ENCODE results near the gene PKM.

The PKM gene

DNA sequence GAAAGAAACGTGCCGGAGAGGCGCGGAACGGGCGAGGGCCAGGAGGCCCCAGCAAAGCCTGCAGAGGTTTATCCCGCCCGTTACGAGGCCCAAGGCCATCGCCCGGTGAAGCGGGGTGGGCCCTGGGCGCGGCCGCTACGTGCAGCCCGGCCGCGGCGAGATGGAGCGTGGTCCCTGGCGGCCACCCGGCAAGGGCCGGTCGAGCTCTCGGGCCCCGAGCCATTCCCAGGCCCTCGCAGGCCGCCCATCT lies 1.1 kb downstream of the PKM start:
- H3K18ac ChIP-seq (ENCODE audit: low read depth in 1 of 2, low read length in 2 of 2) = peak overlapping the region; percentile 93 to 98
- peak overlapping the region; percentile 98 for H3K27ac ChIP-seq (ENCODE audit: low read length, poor library complexity, severe bottlenecking)
- no peaks in the 10 kb centered on the region for H3K27me3 ChIP-seq (ENCODE audit: control insufficient read depth in 1 of 2, insufficient read depth in 1 of 2, low read length in 2 of 2)
- H3K9ac ChIP-seq (ENCODE audit: low read length) = peak overlapping the region; percentile 99
- peak overlapping the region in 1 of 2 experiments; percentile 96 for H3K14ac ChIP-seq (ENCODE audit: low read length in 2 of 2)
- no peak for DNase-seq
- no peak overlapping the region for H2AFZ ChIP-seq (ENCODE audit: low read depth, low read length)
- H2BK5ac ChIP-seq (ENCODE audit: low read depth, low read length, poor library complexity, severe bottlenecking) = peak overlapping the region; percentile 95
- peak overlapping the region; percentile 84 for H2BK15ac ChIP-seq (ENCODE audit: low read depth, poor library complexity, severe bottlenecking)
- peak overlapping the region; percentile 91 to 98 for H3K4me3 ChIP-seq (ENCODE audit: insufficient read depth in 1 of 2, low read depth in 1 of 2, low read length in 2 of 2)
- H2BK12ac ChIP-seq (ENCODE audit: low read length in 2 of 2) = peak overlapping the region in 1 of 2 experiments; percentile 64
- peaks cover 7% of the 10 kb centered on the region for H3K79me1 ChIP-seq (replicated peaks; ENCODE audit: low read length, poor library complexity, severe bottlenecking)
- H3K23ac ChIP-seq (ENCODE audit: low read length in 2 of 2) = peak overlapping the region; percentile 70 to 99
- peak overlapping the region; percentile 94 for H4K91ac ChIP-seq (ENCODE audit: low read length)
- H4K8ac ChIP-seq (ENCODE audit: low read length) = peak overlapping the region; percentile 85
- H2AK5ac ChIP-seq (ENCODE audit: low read length, severe bottlenecking) = peak overlapping the region; percentile 41
- peaks cover 13% of the 10 kb centered on the region for H3K4me1 ChIP-seq (ENCODE audit: control insufficient read depth, insufficient read depth, low read depth, low read length)
- 1% methylated on average over 17 of the region's 29 CpGs for WGBS
- no peaks in the 10 kb centered on the region for H3K9me3 ChIP-seq (ENCODE audit: control insufficient read depth, low read length)
- H3K4me2 ChIP-seq (ENCODE audit: low read length, poor library complexity, severe bottlenecking) = peak overlapping the region; percentile 80
- peaks cover 0 to 9% of the 10 kb centered on the region in 2 experiments for H3K36me3 ChIP-seq (ENCODE audit: control insufficient read depth in 1 of 2, insufficient read depth in 2 of 2, low read depth in 1 of 2, low read length in 2 of 2)
- H2BK120ac ChIP-seq (ENCODE audit: low read depth, low read length) = peak overlapping the region; percentile 98
- peak overlapping the region; percentile 97 for H3K4ac ChIP-seq (ENCODE audit: low read depth in 1 of 2, low read length in 2 of 2)

DNA sequence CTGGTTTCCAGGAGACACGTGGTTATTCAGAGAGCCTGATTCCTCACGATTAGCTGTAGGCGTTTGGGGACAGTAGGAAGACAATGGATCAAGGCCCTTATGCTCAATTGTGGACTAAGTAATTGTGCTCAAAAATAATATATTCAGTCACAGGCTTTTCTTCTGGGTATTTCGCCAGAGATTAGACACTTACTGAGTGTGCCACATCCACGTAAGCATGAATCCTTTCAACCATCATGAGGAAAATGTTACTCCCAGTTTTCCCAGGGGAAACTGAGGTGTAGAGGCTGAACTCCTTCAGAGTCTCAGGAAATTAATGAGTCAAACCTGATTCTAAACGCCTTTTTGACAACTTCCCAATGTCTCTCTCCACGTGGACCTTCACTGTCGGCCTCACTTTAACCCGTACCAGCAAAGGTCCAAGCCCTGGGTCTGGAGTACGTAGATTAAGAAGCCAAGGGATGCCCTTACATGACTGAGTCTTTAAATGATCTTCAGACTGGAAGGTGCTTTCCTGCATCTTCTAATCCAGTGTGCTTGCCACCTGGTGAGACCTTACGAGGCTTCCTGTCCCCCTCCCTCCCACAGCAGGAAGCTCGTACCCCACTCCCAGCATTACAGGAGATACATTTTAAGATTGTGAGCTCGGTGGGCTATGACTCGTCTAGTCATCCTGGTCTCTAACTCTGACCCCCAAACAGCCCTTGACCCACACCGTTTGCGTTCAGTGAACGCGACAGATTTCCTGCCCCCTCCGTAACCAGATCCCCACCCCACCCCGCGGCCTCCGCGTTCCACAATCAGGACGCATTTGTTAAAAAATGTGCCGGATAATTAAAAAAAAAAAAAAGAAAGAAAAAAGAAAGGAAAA lies 1.7 kb downstream of the PKM start:
- no peaks in the 10 kb centered on the region for H3K27me3 ChIP-seq (ENCODE audit: control insufficient read depth in 1 of 2, insufficient read depth in 1 of 2, low read length in 2 of 2)
- H3K23ac ChIP-seq (ENCODE audit: low read length in 2 of 2) = peak overlapping the region in 1 of 2 experiments; percentile 99
- peak overlapping the region; percentile 95 for H2BK5ac ChIP-seq (ENCODE audit: low read depth, low read length, poor library complexity, severe bottlenecking)
- H2BK12ac ChIP-seq (ENCODE audit: low read length in 2 of 2) = peak overlapping the region in 1 of 2 experiments; percentile 57
- peak; percentile 70 for DNase-seq
- peaks cover 4 to 13% of the 10 kb centered on the region in 2 experiments for H3K36me3 ChIP-seq (ENCODE audit: control insufficient read depth in 1 of 2, insufficient read depth in 2 of 2, low read depth in 1 of 2, low read length in 2 of 2)
- peaks cover 15% of the 10 kb centered on the region for H3K4me1 ChIP-seq (ENCODE audit: control insufficient read depth, insufficient read depth, low read depth, low read length)
- H2BK120ac ChIP-seq (ENCODE audit: low read depth, low read length) = peak overlapping the region; percentile 98
- H2AK5ac ChIP-seq (ENCODE audit: low read length, severe bottlenecking) = peak overlapping the region; percentile 5
- no peaks in the 10 kb centered on the region for H3K9me3 ChIP-seq (ENCODE audit: control insufficient read depth, low read length)
- 6% methylated on average over 18 of the region's 25 CpGs for WGBS
- H3K79me1 ChIP-seq (replicated peaks; ENCODE audit: low read length, poor library complexity, severe bottlenecking) = peaks cover 7% of the 10 kb centered on the region
- no peak overlapping the region for H2AFZ ChIP-seq (ENCODE audit: low read depth, low read length)
- H4K91ac ChIP-seq (ENCODE audit: low read length) = no peak overlapping the region
- H3K14ac ChIP-seq (ENCODE audit: low read length in 2 of 2) = peak overlapping the region in 1 of 2 experiments; percentile 96
- peak overlapping the region; percentile 99 for H3K9ac ChIP-seq (ENCODE audit: low read length)
- H3K4me3 ChIP-seq (ENCODE audit: insufficient read depth in 1 of 2, low read depth in 1 of 2, low read length in 2 of 2) = peak overlapping the region; percentile 91 to 98
- peak overlapping the region; percentile 93 to 94 for H3K18ac ChIP-seq (ENCODE audit: low read depth in 1 of 2, low read length in 2 of 2)
- peak overlapping the region; percentile 80 for H3K4me2 ChIP-seq (ENCODE audit: low read length, poor library complexity, severe bottlenecking)
- H3K27ac ChIP-seq (ENCODE audit: low read length, poor library complexity, severe bottlenecking) = peak overlapping the region; percentile 98
- no peak overlapping the region for H2BK15ac ChIP-seq (ENCODE audit: low read depth, poor library complexity, severe bottlenecking)
- peak overlapping the region in 1 of 2 experiments; percentile 97 for H3K4ac ChIP-seq (ENCODE audit: low read depth in 1 of 2, low read length in 2 of 2)
- no peak overlapping the region for H4K8ac ChIP-seq (ENCODE audit: low read length)

DNA sequence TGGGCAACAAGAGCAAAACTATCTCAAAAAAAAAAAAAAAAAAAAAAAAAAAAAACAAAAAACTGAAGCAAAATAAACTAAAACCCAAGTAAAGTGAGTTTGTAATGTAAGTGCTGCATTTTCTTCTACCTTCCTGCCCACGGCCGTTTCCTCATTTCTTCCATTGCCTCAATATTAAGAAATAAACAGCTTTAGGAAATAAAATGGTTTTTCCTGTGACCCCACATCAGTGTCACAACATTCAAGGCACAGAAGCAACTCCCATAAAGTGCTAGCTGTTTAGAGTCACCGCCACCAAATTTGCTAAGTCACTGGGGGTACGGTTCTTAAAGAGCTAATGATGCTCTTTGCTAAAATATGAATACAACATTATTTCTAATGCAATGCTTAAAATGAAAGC lies 3.3 kb downstream of the PKM start:
- Histone ChIP-seq H3K23ac (ENCODE audit: low read length in 2 of 2) (no peak overlapping the region), H3K4me2 (ENCODE audit: low read length, poor library complexity, severe bottlenecking) (peak overlapping the region; percentile 80), H4K91ac (ENCODE audit: low read length) (no peak overlapping the region), H2BK15ac (ENCODE audit: low read depth, poor library complexity, severe bottlenecking) (no peak overlapping the region), H4K8ac (ENCODE audit: low read length) (no peak overlapping the region), H2BK120ac (ENCODE audit: low read depth, low read length) (no peak overlapping the region), H2BK5ac (ENCODE audit: low read depth, low read length, poor library complexity, severe bottlenecking) (peak overlapping the region; percentile 8), H3K27me3 (ENCODE audit: control insufficient read depth in 1 of 2, insufficient read depth in 1 of 2, low read length in 2 of 2) (no peaks in the 10 kb centered on the region), H3K14ac (ENCODE audit: low read length in 2 of 2) (no peak overlapping the region), H3K4ac (ENCODE audit: low read depth in 1 of 2, low read length in 2 of 2) (no peak overlapping the region), H3K9ac (ENCODE audit: low read length) (peak overlapping the region; percentile 99), H3K9me3 (ENCODE audit: control insufficient read depth, low read length) (no peaks in the 10 kb centered on the region), H2BK12ac (ENCODE audit: low read length in 2 of 2) (peak overlapping the region in 1 of 2 experiments; percentile 22), H3K27ac (ENCODE audit: low read length, poor library complexity, severe bottlenecking) (peak overlapping the region; percentile 98), H2AK5ac (ENCODE audit: low read length, severe bottlenecking) (no peak overlapping the region), H3K18ac (ENCODE audit: low read depth in 1 of 2, low read length in 2 of 2) (no peak overlapping the region), H3K4me1 (ENCODE audit: control insufficient read depth, insufficient read depth, low read depth, low read length) (peaks cover 21% of the 10 kb centered on the region), H2AFZ (ENCODE audit: low read depth, low read length) (no peak overlapping the region), H3K4me3 (ENCODE audit: insufficient read depth in 1 of 2, low read depth in 1 of 2, low read length in 2 of 2) (peak overlapping the region in 1 of 2 experiments; percentile 98), H3K79me1 (replicated peaks; ENCODE audit: low read length, poor library complexity, severe bottlenecking) (no peaks in the 10 kb centered on the region), H3K36me3 (ENCODE audit: control insufficient read depth in 1 of 2, insufficient read depth in 2 of 2, low read depth in 1 of 2, low read length in 2 of 2) (peaks cover 13 to 27% of the 10 kb centered on the region in 2 experiments)
- 58% methylated on average over 3 of the region's 4 CpGs for WGBS
- DNase-seq = peak; percentile 51

DNA sequence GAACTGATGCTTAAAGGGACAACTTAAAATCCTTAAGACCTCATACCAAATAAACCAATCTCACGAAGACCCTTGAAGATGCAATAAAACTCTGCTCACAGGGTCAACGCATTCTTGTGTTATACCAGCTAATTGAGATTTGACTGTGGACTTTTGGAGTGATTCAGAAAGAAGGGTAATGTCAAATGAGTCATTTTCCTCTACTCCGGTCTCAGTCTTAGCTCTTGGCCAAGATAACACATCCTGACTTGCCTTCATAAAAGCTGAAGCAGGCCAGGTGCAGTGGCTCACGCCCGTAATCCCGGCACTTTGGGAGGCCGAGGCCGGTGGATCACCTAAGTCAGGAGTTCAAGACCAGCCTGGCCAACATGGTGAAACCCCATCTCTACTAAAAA lies 3.8 kb downstream of the PKM start:
- 9% methylated on average over 8 of the region's 8 CpGs for WGBS
- Histone ChIP-seq H3K9ac (ENCODE audit: low read length) (peak overlapping the region; percentile 99), H2AFZ (ENCODE audit: low read depth, low read length) (no peak overlapping the region), H4K8ac (ENCODE audit: low read length) (no peak overlapping the region), H3K9me3 (ENCODE audit: control insufficient read depth, low read length) (no peaks in the 10 kb centered on the region), H2AK5ac (ENCODE audit: low read length, severe bottlenecking) (no peak overlapping the region), H3K4me3 (ENCODE audit: insufficient read depth in 1 of 2, low read depth in 1 of 2, low read length in 2 of 2) (peak overlapping the region in 1 of 2 experiments; percentile 98), H2BK12ac (ENCODE audit: low read length in 2 of 2) (no peak overlapping the region), H3K79me1 (replicated peaks; ENCODE audit: low read length, poor library complexity, severe bottlenecking) (no peaks in the 10 kb centered on the region), H3K14ac (ENCODE audit: low read length in 2 of 2) (no peak overlapping the region), H4K91ac (ENCODE audit: low read length) (no peak overlapping the region), H3K23ac (ENCODE audit: low read length in 2 of 2) (no peak overlapping the region), H2BK120ac (ENCODE audit: low read depth, low read length) (no peak overlapping the region), H3K4me2 (ENCODE audit: low read length, poor library complexity, severe bottlenecking) (peak overlapping the region; percentile 44), H3K4ac (ENCODE audit: low read depth in 1 of 2, low read length in 2 of 2) (no peak overlapping the region), H3K27me3 (ENCODE audit: control insufficient read depth in 1 of 2, insufficient read depth in 1 of 2, low read length in 2 of 2) (no peaks in the 10 kb centered on the region), H3K27ac (ENCODE audit: low read length, poor library complexity, severe bottlenecking) (peak overlapping the region; percentile 98), H3K36me3 (ENCODE audit: control insufficient read depth in 1 of 2, insufficient read depth in 2 of 2, low read depth in 1 of 2, low read length in 2 of 2) (peaks cover 18 to 32% of the 10 kb centered on the region in 2 experiments), H3K4me1 (ENCODE audit: control insufficient read depth, insufficient read depth, low read depth, low read length) (peaks cover 22% of the 10 kb centered on the region), H2BK5ac (ENCODE audit: low read depth, low read length, poor library complexity, severe bottlenecking) (peak overlapping the region; percentile 10), H2BK15ac (ENCODE audit: low read depth, poor library complexity, severe bottlenecking) (no peak overlapping the region), H3K18ac (ENCODE audit: low read depth in 1 of 2, low read length in 2 of 2) (no peak overlapping the region)
- peak; percentile 87 for DNase-seq

All from mesenchymal stem cell (in vitro differentiated cells and primary cell).